ENCODE data around the gene CHPF2. TPM values are rescaled to one million over a fixed set of nuclear protein-coding genes. Genes with fewer than 3 reads are reported as not detected.

Gene CHPF2
- total and polyA plus RNA-seq, 2 experiments from 2014 or later: 4.8 to 26.1 TPM

- no peak for DNase-seq (ENCODE audit: low spot score)
- Histone ChIP-seq H3K4me1 (ENCODE audit: insufficient read depth) (no peaks in the 10 kb centered on the region), H3K27me3 (ENCODE audit: insufficient read depth) (no peaks in the 10 kb centered on the region), H3K4me3 (no peak overlapping the region), H4K20me1 (replicated peaks; ENCODE audit: insufficient read depth) (no peaks in the 10 kb centered on the region), H3K4me2 (no peak overlapping the region), H3K79me2 (replicated peaks; ENCODE audit: insufficient read depth) (no peaks in the 10 kb centered on the region), H3K9me2 (ENCODE audit: insufficient read depth) (no peaks in the 10 kb centered on the region), H3F3A (replicated peaks; ENCODE audit: low read depth) (no peaks in the 10 kb centered on the region), H2AFZ (no peak overlapping the region), H3K27ac (ENCODE audit: low read depth) (no peak overlapping the region), H3K36me3 (ENCODE audit: insufficient read depth) (no peaks in the 10 kb centered on the region)
- no peaks in the 10 kb centered on the region for H3K9me3 Mint-ChIP-seq
- H3K36me3 Mint-ChIP-seq (ENCODE audit: low read depth): no peaks in the 10 kb centered on the region
- H3K27ac Mint-ChIP-seq: no peak overlapping the region
- H3K4me3 Mint-ChIP-seq: no peak overlapping the region
- no peak for ATAC-seq
- H3K27me3 Mint-ChIP-seq (ENCODE audit: insufficient read depth, low read depth, poor library complexity): peaks cover 9% of the 10 kb centered on the region
- TF ChIP-seq EZH2 (IDR thresholded peaks at IDR 0.05; ENCODE audit: low read depth, unreplicated experiment) (no peak), NANOG (IDR thresholded peaks at IDR 0.05; ENCODE audit: borderline replicate concordance) (no peak), CTCF (conservative IDR thresholded peaks at IDR 0.05; ENCODE audit: low read depth in 2 of 2) (no peak)
- peaks cover 2% of the 10 kb centered on the region; the same call in 1 of the 3 replicates for H3K4me1 Mint-ChIP-seq
Observed at GRCh38 chr7:151269511-151269910, 37.2 kb downstream of the CHPF2 start.

GRCh38 chr7:151271699-151272355 lies 39.5 kb downstream of the CHPF2 start:
- no peak overlapping the region for H2AFZ ChIP-seq
- H3K27ac ChIP-seq (ENCODE audit: low read depth): no peak overlapping the region
- TF ChIP-seq CTCF (conservative IDR thresholded peaks at IDR 0.05; ENCODE audit: low read depth in 2 of 2): peak in 1 of 2 experiments; percentile 35; a peak in 2 of 4 replicates
- TF ChIP-seq STAT1 (IDR thresholded peaks at IDR 0.05; ENCODE audit: unreplicated experiment): no peak
- H3K36me3 Mint-ChIP-seq (ENCODE audit: low read depth): no peaks in the 10 kb centered on the region
- peaks cover 6% of the 10 kb centered on the region; the same call in 2 of the 3 replicates for H3K4me1 Mint-ChIP-seq
- H3K27me3 Mint-ChIP-seq (ENCODE audit: insufficient read depth, low read depth, poor library complexity): peaks cover 20% of the 10 kb centered on the region
- no peak overlapping the region for H3K4me3 ChIP-seq
- H4K20me1 ChIP-seq (replicated peaks; ENCODE audit: insufficient read depth): no peaks in the 10 kb centered on the region
- H3K4me2 ChIP-seq: no peak overlapping the region
- DNase-seq (ENCODE audit: low spot score) (no peak), ATAC-seq (no peak)
- H3K4me1 ChIP-seq (ENCODE audit: insufficient read depth): no peaks in the 10 kb centered on the region; the same call in 1 of the 2 replicates
- H3K9me3 Mint-ChIP-seq: no peaks in the 10 kb centered on the region
- no peaks in the 10 kb centered on the region for H3K79me2 ChIP-seq (replicated peaks; ENCODE audit: insufficient read depth)
- H3K27me3 ChIP-seq (ENCODE audit: insufficient read depth): peaks cover 10% of the 10 kb centered on the region
- H3K36me3 ChIP-seq (ENCODE audit: insufficient read depth): no peaks in the 10 kb centered on the region
- no peaks in the 10 kb centered on the region for H3K9me2 ChIP-seq (ENCODE audit: insufficient read depth)
- H3K27ac Mint-ChIP-seq: no peak overlapping the region
- H3K4me3 Mint-ChIP-seq: no peak overlapping the region
- H3F3A ChIP-seq (replicated peaks; ENCODE audit: low read depth): no peaks in the 10 kb centered on the region

- Histone ChIP-seq H2AFZ (no peak overlapping the region), H3F3A (replicated peaks; ENCODE audit: low read depth) (no peaks in the 10 kb centered on the region), H3K4me3 (no peak overlapping the region), H3K27ac (ENCODE audit: low read depth) (no peak overlapping the region), H3K79me2 (replicated peaks; ENCODE audit: insufficient read depth) (no peaks in the 10 kb centered on the region), H4K20me1 (replicated peaks; ENCODE audit: insufficient read depth) (no peaks in the 10 kb centered on the region), H3K4me1 (ENCODE audit: insufficient read depth) (peaks cover 3% of the 10 kb centered on the region; the same call in 1 of the 2 replicates), H3K9me2 (ENCODE audit: insufficient read depth) (no peaks in the 10 kb centered on the region), H3K36me3 (ENCODE audit: insufficient read depth) (no peaks in the 10 kb centered on the region), H3K27me3 (ENCODE audit: insufficient read depth) (peaks cover 14% of the 10 kb centered on the region), H3K4me2 (no peak overlapping the region)
- ATAC-seq (no peak), DNase-seq (ENCODE audit: low spot score) (no peak)
- Mint-ChIP-seq H3K9me3 (no peaks in the 10 kb centered on the region), H3K27me3 (ENCODE audit: insufficient read depth, low read depth, poor library complexity) (peaks cover 24% of the 10 kb centered on the region), H3K36me3 (ENCODE audit: low read depth) (no peaks in the 10 kb centered on the region), H3K4me3 (no peak overlapping the region), H3K27ac (no peak overlapping the region), H3K4me1 (peaks cover 9% of the 10 kb centered on the region; the same call in 2 of the 3 replicates)
- TF ChIP-seq CTCF (conservative IDR thresholded peaks at IDR 0.05; ENCODE audit: low read depth in 2 of 2): 0 out of 4 replicates have a peak, but pooled peaks of 1 of the 2 experiments have one; percentile 0
Observed at GRCh38 chr7:151272405-151272804, 40.1 kb downstream of the CHPF2 start.

Data from GM23338 (cell line).